HG03025 (cell line): Measurements from ENCODE around the gene ZFAND2A.
"Not testable (repeated sequence)": the region's sequence is repeated elsewhere in the genome, so short reads cannot be mapped to it uniquely, and the experiment has no call there.

Experiments used
- ATAC-seq: cut with Tn5 transposase; IDR thresholded peaks from one replicate; pipeline ENCODE4 v1.9.1; 2021; ENCODE audit warnings: mild to moderate bottlenecking, moderate library complexity; ENCODE audit not compliant: unreplicated experiment, low FRiP score

ZFAND2A gene, protein sequence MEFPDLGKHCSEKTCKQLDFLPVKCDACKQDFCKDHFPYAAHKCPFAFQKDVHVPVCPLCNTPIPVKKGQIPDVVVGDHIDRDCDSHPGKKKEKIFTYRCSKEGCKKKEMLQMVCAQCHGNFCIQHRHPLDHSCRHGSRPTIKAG

DNA sequence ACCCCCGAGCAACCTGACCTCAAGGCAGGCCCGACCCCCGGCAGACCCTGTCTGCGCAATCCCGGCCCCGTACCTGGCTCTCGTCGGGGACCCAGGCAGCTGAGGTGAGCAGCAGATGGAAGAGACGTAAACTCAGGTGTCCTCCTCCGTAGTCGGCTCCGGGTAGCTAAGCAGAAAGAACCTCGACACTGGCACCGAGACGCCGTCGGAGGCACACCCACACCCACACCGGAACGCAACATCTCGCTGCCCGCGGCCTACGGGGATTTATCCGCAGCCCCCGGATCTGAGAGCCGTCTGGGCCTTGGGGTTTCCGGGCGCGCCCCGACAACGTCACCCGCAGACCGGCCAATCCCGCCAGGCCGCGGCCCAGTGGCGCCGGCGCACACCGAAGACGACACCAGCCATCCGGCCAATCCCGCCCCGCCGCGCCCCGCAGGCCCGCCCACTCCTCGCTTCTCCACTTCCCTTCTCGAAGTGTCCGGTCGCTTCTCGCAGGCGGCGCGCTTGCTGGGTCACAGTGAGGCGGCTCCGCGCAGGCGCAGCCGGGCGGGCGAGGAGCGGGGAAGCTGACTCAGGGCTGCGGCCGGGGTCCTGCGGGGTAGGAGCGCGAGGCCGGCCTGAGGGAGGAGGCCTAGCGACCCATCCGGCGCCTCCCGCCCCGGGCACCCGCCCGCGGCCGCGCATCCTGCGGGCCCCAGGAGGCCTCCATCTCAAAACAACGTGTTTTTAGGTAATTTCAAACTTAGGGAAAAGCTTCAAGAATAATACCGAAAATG is at the start of gene ZFAND2A:
TSS of gene ZFAND2A (minus strand) at position 306 of the 779 bp plus-strand sequence. CDS start 1,984 bp downstream, outside the sequence.
- peak; percentile 92 for ATAC-seq

- ATAC-seq: no peak
These were observed 49.1 kb upstream of the ZFAND2A start for GRCh38 chr7:1209097-1209496.

- ATAC-seq: not testable (repeated sequence)
These were observed 45.7 kb upstream of the ZFAND2A start for GRCh38 chr7:1205742-1206141.

GRCh38 chr7:1204460-1205140 is 44.6 kb upstream of the ZFAND2A start:
- ATAC-seq: no peak

DNA sequence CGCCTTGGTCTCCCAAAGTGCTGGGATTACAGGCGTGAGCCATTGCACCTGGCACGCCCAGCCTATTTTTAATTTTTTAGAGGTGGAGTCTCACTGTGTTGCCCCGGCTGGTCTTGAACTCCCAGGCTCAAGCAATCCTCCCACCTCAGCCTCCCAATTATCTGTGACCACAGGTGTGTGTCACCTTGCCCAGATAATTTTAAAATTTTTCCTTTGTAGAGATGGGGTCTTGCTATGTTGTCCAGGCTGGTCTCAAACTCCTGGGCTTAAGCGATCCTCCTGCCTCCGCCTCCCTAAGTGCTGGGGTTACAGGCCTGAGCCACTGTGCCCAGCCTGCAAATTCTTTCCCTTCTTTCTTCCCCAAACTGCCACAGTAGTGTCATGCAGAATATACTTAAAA is 42.9 kb upstream of the ZFAND2A start:
- ATAC-seq: not testable (repeated sequence)

GRCh38 chr7:1201916-1202315 is 41.9 kb upstream of the ZFAND2A start:
- no peak for ATAC-seq

GRCh38 chr7:1200045-1200444 is 40.0 kb upstream of the ZFAND2A start:
- ATAC-seq: no peak

DNA sequence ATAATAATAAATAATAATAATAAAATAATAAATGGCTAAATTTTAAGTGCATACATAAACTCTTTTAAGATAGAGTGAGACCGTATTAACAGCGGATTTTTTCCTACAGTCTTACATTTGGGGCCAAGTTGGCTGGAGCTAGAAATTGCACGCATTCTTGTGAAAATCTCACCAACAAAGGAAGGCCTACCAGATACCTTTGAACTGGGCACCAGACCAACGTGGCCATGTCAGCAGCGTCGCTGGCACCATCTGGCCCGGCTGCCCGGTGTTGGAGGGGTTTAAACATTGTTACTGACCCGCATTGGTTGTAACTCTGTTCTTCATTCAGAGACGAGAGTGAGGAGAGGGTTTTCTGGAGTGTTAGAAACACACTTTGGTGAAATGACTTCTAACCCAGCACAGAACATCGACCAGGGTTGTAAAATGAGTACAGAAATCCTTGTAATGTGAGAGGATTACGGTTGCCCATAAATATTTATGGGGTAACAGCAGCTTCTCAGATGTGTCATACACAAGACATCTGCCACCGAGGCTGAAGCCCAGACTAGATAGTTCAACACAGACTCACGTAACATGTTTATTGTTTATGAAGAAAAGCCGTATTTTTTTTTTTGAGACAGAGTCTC is 38.1 kb upstream of the ZFAND2A start:
- ATAC-seq: no peak

GRCh38 chr7:1196950-1197349 is 37.0 kb upstream of the ZFAND2A start:
- no peak for ATAC-seq

DNA sequence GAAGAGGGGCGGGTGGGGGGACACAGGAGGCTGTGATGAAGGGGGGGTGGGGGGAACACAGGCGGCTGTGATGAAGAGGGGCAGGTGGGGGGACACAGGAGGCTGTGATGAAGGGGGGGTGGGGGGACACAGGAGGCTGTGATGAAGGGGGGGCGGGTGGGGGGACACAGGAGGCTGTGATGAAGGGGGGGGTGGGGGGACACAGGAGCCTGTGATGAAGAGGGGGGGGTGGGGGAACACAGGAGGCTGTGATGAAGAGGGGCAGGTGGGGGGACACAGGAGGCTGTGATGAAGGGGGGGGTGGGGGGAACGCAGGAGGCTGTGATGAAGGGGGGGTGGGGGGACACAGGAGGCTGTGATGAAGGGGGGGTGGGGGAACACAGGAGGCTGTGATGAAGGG is 36.4 kb upstream of the ZFAND2A start:
- ATAC-seq: not testable (repeated sequence)

DNA sequence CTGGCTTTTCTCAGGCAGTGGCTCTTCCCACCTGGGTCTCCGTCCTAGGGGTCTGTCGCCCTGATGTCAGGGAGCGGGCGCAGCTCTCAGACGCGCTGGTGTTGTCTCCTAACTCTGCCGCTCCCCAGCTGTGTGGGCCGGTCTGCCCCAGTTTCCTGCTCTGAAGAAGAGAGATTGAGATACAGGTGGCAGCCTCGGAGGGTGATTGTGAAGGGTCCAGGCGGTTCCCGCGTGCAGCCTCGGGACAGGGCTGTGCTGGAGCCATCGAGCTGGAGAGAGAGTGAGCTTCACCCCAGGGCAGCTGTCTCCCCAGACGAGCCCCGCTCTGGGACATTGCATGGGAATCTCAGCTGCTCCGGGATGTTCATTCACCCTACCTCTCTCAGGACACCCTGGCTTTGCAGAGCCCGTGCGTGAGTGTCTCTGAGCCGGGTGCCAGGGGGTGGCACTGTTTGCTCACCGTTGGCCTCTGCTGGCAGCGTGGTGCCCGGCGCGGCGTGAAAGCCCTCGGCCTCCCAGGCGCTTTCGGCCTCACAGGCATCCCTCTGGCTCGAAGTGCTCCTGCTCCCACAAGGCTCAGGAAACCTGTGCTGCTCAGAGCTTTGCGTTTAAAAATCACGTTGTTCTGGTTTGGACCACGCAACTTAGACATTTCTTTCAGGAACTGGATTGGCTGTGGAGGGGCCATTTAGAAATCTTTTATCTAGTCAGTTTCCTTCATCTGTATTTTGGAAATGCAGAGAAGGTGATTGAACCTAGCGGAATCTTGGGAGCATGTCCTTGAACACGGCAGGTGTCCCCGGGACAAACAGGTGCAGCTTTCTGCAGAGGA is 33.8 kb upstream of the ZFAND2A start:
- ATAC-seq: no peak

DNA sequence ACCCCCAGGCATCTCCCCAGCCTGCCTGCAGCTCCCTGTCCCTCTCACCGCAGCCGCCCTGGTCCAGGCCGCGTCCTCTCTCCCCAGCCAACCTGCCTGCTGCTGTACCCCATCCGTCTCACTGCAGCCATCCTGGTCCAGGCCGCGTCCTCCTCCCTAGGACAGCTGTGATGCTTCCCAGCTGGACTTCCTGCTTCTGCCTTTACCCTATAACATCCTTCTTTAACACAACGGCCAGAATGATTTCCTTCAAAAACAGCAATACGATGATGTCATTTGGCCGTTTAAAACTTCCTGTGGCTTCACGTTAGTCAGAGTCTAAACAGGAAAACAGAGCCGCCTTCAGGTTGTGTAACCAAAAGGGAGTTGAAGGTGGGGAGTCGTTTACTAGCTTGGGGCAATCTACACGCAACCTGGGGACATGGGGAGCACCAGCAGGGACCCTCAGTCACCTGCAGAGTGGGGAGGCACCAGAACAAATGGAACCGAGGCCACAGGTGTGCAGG is 32.2 kb upstream of the ZFAND2A start:
- ATAC-seq: no peak

DNA sequence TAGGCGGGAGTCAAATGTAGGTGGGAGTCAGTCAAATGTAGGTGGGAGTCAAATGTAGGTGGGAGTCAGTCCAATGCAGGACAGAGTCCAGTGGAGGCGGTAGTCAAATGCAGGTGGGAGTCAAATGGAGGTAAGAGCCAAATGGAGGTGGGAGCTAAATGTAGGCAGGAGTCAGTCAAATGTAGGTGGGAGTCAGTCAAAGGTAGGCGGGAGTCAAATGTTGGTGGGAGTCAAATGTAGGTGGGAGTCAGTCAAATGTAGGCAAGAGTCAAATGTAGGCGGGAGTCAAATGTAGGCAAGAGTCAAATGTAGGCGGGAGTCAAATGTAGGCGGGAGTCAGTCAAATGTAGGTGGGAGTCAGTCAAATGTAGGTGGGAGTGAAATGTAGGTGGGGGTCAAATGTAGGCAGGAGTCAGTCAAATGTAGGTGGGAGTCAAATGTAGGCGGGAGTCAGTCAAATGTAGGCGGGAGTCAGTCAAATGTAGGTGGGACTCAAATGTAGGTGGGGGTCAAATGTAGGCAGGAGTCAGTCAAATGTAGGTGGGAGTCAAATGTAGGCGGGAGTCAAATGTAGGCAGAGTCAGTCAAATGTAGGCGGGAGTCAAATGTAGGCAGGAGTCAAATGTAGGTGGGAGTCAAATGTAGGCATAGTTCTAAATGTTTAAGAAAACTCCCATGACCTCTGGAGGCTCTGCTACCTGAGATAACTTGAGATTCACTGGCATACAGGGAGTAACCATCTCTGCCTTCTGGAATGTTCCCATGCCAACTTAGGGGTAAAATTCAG is 30.2 kb upstream of the ZFAND2A start:
- no peak for ATAC-seq

GRCh38 chr7:1188720-1189294 is 28.8 kb upstream of the ZFAND2A start:
- ATAC-seq: no peak

DNA sequence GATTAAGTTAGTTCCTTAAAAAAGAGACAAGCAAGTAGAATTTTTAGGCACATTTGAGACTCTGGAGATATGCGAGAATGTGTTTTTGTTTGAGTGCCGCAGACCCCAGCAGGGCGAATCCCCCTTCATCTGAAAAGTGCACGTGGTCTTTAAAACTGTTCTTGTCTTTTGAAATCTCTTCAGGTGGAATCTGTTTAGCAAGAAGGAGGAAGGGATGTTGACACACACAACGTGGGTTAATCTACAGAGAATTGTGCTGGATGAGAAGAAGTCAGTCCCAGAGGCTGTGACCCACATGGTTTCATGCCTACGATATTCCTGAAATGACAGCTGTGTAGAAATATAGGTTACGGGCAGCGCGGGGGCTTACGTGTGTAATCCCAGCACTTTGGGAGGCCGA is 27.1 kb upstream of the ZFAND2A start:
- ATAC-seq: no peak

DNA sequence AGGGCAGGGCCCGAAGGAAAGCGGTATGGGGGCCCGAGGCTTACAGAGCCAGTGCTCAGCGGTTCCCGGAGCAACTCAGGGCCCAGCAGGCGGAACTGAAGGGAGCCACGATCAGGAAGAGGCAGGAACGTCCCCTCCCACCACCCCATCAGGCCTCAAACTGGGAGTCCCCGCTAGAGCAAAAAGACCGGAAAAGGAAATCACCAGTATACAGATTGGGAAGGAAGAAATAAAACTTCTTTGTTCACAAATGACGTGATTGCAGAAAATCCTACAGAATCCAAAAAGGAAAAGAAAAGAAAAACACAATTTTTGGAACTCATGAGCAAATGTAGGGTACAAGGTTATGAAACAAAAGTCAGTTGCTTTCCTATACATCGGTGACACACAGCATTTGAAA is 21.6 kb upstream of the ZFAND2A start:
- no peak for ATAC-seq

DNA sequence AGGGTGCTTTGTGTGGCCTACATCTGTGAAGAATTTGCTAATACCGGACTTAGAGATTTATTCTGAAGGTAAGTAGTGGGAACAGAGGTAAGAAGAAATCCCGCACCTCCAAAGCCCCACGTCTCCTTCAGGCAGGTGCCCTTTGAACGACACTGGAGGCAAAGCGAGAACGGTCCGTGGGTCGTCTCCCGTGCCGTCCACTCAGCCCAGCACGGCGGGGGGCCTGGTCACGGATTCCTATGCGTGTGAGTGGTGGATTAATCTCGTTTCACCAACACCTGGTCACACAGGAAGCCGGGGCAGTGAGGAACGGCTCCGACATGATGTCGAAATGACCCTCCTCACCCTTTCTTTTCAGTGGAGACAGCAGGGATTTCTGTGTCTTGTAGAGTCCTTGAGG is 21.0 kb upstream of the ZFAND2A start:
- no peak for ATAC-seq

DNA sequence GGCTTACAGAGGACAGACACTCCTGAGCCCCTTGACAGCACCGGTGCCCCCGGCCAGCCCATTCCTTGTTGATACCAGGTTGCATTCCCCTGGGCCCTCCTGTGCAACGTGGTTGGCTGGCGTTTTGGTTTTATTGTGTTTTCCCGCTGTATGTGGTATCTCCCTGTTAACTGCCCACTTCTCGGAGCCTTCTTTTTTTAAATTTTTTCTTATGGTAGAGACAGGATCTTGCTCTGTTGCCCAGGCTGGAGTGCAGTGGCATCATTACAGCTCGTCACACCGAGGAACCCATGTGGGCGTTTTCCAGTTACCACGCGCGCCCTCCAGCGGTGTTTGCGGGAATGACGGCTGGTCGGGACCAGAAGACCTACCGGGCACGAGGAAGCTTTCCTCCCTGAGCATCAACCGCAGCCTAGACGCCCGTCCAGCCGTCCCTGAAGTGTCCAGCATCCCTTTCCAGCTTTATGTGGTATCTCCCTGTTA is 16.9 kb upstream of the ZFAND2A start:
- no peak for ATAC-seq
